Mucosa of descending colon (tissue), 3 donors: ENCODE data around the gene ARHGAP9. TPM values are rescaled to one million over a fixed set of nuclear protein-coding genes. Genes with fewer than 3 reads are reported as not detected.

Experiments
- ATAC-seq: fragments of 200-7000 bp; cut with Tn5 transposase; one replicate; pipeline ENCODE4 v1.9.1; 2020; ENCODE audit warnings: mild to moderate bottlenecking, moderate library complexity
- DNase-seq, 3 donors: peaks; one replicate each; pipeline ENCODE4 v3.0.0-alpha.2; 2020
- H3K36me3 ChIP-seq: fragments of 200-600 bp; one replicate; pipeline ENCODE4 v1.8.0; 2021; ENCODE audit warnings: low read depth, mild to moderate bottlenecking
- H3K4me1 ChIP-seq: fragments of 200-600 bp; one replicate; pipeline ENCODE4 v1.8.0; 2021; ENCODE audit warnings: low read depth, mild to moderate bottlenecking
- H3K4me3 ChIP-seq: fragments of 200-600 bp; one replicate; pipeline ENCODE4 v1.8.0; 2021; ENCODE audit warnings: mild to moderate bottlenecking
- H3K9me3 ChIP-seq: fragments of 200-600 bp; one replicate; pipeline ENCODE4 v1.8.0; 2021; ENCODE audit warnings: mild to moderate bottlenecking
- CTCF ChIP-seq: fragments of 200-600 bp; IDR thresholded peaks from one replicate; pipeline ENCODE4 v1.8.0; 2022; ENCODE audit warnings: antibody characterized with exemption, mild to moderate bottlenecking
- intact Hi-C, 2 donors: fragments of 100-400 bp; cut with DNase I in 1 of 2; cut with micrococcal nuclease in 1 of 2; formaldehyde crosslinking; loops; one replicate each; pipeline versions ENCODE4 v1.11.0 to v1.11.1; 2022; cut with DNase I, micrococcal nuclease
- total RNA-seq, 3 donors: library from RNA; stranded (reverse); fragmentation: NEBNext Ultra II Directional in 2 of 3; extraction: Animal tissue kit (Norgen Biotek cat#: 25700) in 2 of 3; gene quantifications; one replicate each; pipeline versions ENCODE4 v1.2.1 to v1.2.4, GENCODE V29; 2021 to 2023
- donor health status: DM: no; HTN: no; CAD: no; lungs with moderate emphysema.
- donor health status: DM: no; HTN: no; CAD: no.
- donor health status: DM: no; HTN: yes; CAD: no.

ARHGAP9 gene
- total RNA-seq, 3 donors from 2014 or later: 8.8 to 18.5 (median 15.0) TPM

DNA sequence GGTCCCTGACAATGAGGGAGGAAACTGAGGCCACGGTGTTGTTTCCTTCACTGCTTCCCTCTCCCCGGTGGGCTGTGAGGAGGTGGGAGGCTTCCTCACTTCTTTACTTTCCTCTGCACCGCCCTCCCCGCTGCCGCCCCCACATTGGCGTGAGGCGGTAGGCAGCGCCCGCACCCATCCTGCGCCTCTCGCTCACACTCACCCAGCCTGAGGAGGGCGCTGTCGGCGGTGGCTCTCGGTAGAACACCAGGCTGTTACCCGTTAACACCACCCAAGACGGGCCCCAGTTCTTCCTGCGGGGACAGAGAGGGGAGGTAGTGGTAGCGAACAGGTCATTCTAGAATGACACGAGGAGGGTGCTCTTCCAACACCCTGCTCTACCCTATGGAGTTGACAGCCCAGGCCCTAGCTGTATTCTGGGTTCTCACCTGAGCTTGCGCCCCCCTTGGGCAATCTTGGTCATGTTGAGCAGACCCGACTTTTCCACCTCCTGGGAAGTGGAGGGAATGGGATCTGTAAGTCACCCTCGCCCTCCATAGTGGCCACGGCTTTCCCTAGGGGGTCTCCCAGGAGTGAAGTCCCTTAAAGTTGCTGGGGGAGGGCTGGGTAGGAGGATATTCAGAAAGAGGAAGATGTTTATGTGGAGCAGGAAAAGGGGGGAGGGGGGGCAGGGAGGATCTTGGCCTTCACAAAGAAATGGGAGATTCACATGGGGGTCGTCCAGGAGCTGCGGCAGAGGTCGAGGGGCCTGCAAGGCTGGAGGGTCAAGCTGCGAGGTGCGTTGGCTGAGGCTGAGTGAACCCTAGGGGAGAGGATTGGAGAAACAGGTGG lies 3.3 kb downstream of the ARHGAP9 start:
- DNase-seq (peak in 1 of 3 donors; percentile 56), ATAC-seq (peak; percentile 37)
- no peak for TF ChIP-seq CTCF
- H3K36me3 ChIP-seq: no peaks in the 10 kb centered on the region
- H3K4me3 ChIP-seq: no peak overlapping the region
- intact Hi-C loops: no loop called here
- peaks cover 15% of the 10 kb centered on the region for H3K4me1 ChIP-seq
- no peaks in the 10 kb centered on the region for H3K9me3 ChIP-seq

GRCh38 chr12:57475271-57476161 lies 4.2 kb downstream of the ARHGAP9 start:
- Histone ChIP-seq H3K4me3 (no peak overlapping the region), H3K4me1 (peaks cover 22% of the 10 kb centered on the region), H3K36me3 (no peaks in the 10 kb centered on the region), H3K9me3 (no peaks in the 10 kb centered on the region)
- ATAC-seq: peak; percentile 21
- TF ChIP-seq CTCF: no peak
- intact Hi-C loops: no loop called here
- peak in 1 of 3 donors; percentile 62 for DNase-seq

DNA sequence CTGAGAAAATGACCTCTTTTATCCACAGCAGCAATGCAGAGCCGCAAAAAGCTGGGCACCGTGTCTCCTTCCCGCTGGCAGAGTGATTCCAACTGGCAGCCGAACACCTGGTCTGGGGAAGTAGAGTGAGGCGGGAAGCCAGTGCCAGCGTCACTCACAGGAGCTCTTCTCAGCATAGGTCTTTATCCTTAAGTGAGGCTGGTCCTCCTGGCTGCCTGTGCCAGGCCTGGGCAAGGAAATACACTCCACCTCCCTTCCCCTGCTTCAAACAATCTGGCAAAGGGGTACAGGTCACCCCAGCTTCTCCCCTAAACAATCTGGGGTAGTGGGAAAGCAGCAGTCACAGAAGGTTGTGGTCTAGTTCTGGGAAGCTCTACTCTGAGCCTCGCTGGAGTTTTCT lies 4.8 kb downstream of the ARHGAP9 start:
- peak in 1 of 3 donors; percentile 17 for DNase-seq
- peaks cover 23% of the 10 kb centered on the region for H3K4me1 ChIP-seq
- no peak for ATAC-seq
- TF ChIP-seq CTCF: no peak
- no peak overlapping the region for H3K4me3 ChIP-seq
- intact Hi-C loops: no loop called here
- H3K9me3 ChIP-seq: no peaks in the 10 kb centered on the region
- no peaks in the 10 kb centered on the region for H3K36me3 ChIP-seq

DNA sequence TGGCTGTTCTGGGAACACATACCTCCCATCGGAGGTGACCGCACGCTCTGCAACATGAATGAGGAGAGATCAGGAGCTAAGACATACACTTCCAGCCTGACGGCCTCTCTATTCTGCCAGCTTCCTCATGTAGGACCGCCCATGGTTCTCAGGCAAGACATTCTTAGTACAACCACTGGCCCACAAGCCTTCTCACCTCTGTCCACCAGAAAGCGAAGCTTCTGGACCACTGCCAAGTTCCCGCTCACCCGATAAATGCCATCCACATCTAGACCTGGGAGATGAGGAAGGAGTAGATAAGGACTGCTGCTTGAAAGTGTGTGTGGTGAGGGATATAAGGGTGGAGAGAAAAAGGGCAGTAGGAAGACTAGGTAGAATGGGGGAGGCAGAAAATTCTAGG lies 5.2 kb downstream of the ARHGAP9 start:
- TF ChIP-seq CTCF: no peak
- no peaks in the 10 kb centered on the region for H3K36me3 ChIP-seq
- intact Hi-C loops: no loop called here
- peak in 1 of 3 donors; percentile 26 for DNase-seq
- peaks cover 23% of the 10 kb centered on the region for H3K4me1 ChIP-seq
- no peak for ATAC-seq
- H3K9me3 ChIP-seq: no peaks in the 10 kb centered on the region
- no peak overlapping the region for H3K4me3 ChIP-seq

DNA sequence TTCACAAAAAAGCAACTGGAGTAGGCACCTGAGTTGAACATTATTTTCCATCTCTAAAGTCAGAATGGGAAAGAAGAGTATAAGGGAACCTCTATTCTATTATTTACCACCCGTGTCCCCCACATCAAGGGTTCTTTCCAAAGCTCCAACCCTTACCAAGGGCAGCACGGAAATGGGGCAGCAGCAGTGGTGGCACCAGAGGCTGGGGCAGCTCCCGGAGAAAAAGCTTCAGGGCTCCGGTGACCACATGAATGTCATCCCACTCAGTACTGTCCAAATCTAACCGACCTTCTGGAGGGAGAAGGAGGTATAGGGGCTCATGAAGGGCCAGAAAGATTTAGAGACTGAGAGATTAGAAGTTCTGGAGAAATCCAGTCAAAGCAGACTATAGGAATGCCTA lies 5.8 kb downstream of the ARHGAP9 start:
- Histone ChIP-seq H3K9me3 (no peaks in the 10 kb centered on the region), H3K4me1 (peaks cover 23% of the 10 kb centered on the region), H3K36me3 (no peaks in the 10 kb centered on the region), H3K4me3 (no peak overlapping the region)
- intact Hi-C loops: no loop called here
- ATAC-seq: no peak
- no peak for TF ChIP-seq CTCF
- no peak for DNase-seq
